CD4-positive, alpha-beta T cell (primary cell): ENCODE data around the gene NR1D1. TPM values are rescaled to one million over a fixed set of nuclear protein-coding genes. Genes with fewer than 3 reads are reported as not detected.
A peak's percentile ranks its signal among the peaks of the same experiment; 100 is the strongest.

Experiments
- ATAC-seq: fragments of 200-7000 bp; cut with Tn5 transposase; one replicate; pipeline ENCODE4 v1.10.0; 2022; ENCODE audit warnings: mild to moderate bottlenecking; ENCODE audit not compliant: poor library complexity
- CTCF ChIA-PET: fragments of 350-600 bp; sonication (Branson Sonifier 250); formaldehyde crosslinking; loops from one replicate; lab custom pipeline; 2021; ENCODE audit warnings: antibody characterized with exemption, inconsistent platforms; lab: Charles Lee
- POLR2A ChIA-PET: fragments of 350-600 bp; sonication (Branson Sonifier 250); formaldehyde crosslinking; loops from one replicate; lab custom pipeline; 2021; ENCODE audit warnings: antibody characterized with exemption, inconsistent platforms; lab: Charles Lee
- DNase-seq, 14 experiments: peaks; one replicate each; pipeline ENCODE4 v3.0.0-alpha.2; 2013 to 2020; ENCODE audit warnings: mixed read lengths in 2 of 14
- H3K27ac ChIP-seq, 2 donors: one replicate each; pipeline versions ENCODE4 v1.5.1 to v1.7.0; 2013; ENCODE audit warnings: low read length in 2 of 2, low read depth in 1 of 2, mild to moderate bottlenecking in 1 of 2
- H3K27me3 ChIP-seq, 2 experiments: 1 replicate in 1 of 2; 2 replicates in 1 of 2; pipeline versions ENCODE4 v1.6.1 to v1.7.0; 2013; ENCODE audit warnings: low read length in 2 of 2, control low read depth in 1 of 2, mild to moderate bottlenecking in 1 of 2, moderate library complexity in 1 of 2; ENCODE audit not compliant: insufficient read depth in 2 of 2, control insufficient read depth in 1 of 2
- H3K36me3 ChIP-seq: one replicate; pipeline ENCODE4 v1.6.1; 2013; ENCODE audit warnings: low read length, control low read depth; ENCODE audit not compliant: insufficient read depth
- H3K4me1 ChIP-seq: one replicate; pipeline ENCODE4 v1.6.1; 2013; ENCODE audit warnings: low read length, control low read depth; ENCODE audit not compliant: insufficient read depth
- H3K4me3 ChIP-seq: one replicate; pipeline ENCODE4 v1.5.1; 2013; ENCODE audit warnings: mild to moderate bottlenecking, low read length, moderate library complexity
- H3K9me3 ChIP-seq, 2 experiments: 1 replicate in 1 of 2; 2 replicates in 1 of 2; pipeline versions ENCODE4 v1.6.1 to v1.7.0; 2013; ENCODE audit warnings: low read length in 2 of 2, mild to moderate bottlenecking in 2 of 2, control low read depth in 1 of 2, moderate library complexity in 1 of 2; ENCODE audit not compliant: control insufficient read depth in 1 of 2, insufficient read depth in 1 of 2
- H3K27ac Mint-ChIP-seq: one replicate; pipeline ENCODE4 v1.8.0; 2020; ENCODE audit warnings: mixed read lengths
- H3K27me3 Mint-ChIP-seq: one replicate; pipeline ENCODE4 v1.8.0; 2021; ENCODE audit warnings: mixed read lengths
- H3K36me3 Mint-ChIP-seq: one replicate; pipeline ENCODE4 v1.8.0; 2021; ENCODE audit warnings: low read depth, mixed read lengths
- H3K4me1 Mint-ChIP-seq: one replicate; pipeline ENCODE4 v1.8.0; 2021; ENCODE audit warnings: low read depth, mixed read lengths
- H3K4me3 Mint-ChIP-seq: one replicate; pipeline ENCODE4 v1.8.0; 2020; ENCODE audit warnings: mild to moderate bottlenecking, mixed read lengths
- H3K9me3 Mint-ChIP-seq: one replicate; pipeline ENCODE4 v1.8.0; 2020; ENCODE audit warnings: mixed read lengths
- intact Hi-C, 2 experiments: fragments of 100-400 bp; cut with DNase I in 1 of 2; cut with micrococcal nuclease in 1 of 2; formaldehyde crosslinking; loops; one replicate each; pipeline versions ENCODE4 v1.15.1 to v1.9.0; 2023 to 2025; cut with DNase I, micrococcal nuclease
- total RNA-seq, 174 experiments: library from RNA in 2 of 174; stranded (reverse) in 2 of 174; gene quantifications; one replicate each; pipeline ENCODE4 v1.2.3 and lab custom pipeline; 2021 to 2026
- TF ChIP-seq, protein P1 (sequence below): fragments of 200-600 bp; IDR thresholded peaks from one replicate; pipeline ENCODE4 v1.8.0; 2022; ENCODE audit warnings: antibody characterized with exemption, mild to moderate bottlenecking

The NR1D1 gene
- total RNA-seq, 2 experiments from 2014 or later = 29.6 to 34.1 TPM

DNA sequence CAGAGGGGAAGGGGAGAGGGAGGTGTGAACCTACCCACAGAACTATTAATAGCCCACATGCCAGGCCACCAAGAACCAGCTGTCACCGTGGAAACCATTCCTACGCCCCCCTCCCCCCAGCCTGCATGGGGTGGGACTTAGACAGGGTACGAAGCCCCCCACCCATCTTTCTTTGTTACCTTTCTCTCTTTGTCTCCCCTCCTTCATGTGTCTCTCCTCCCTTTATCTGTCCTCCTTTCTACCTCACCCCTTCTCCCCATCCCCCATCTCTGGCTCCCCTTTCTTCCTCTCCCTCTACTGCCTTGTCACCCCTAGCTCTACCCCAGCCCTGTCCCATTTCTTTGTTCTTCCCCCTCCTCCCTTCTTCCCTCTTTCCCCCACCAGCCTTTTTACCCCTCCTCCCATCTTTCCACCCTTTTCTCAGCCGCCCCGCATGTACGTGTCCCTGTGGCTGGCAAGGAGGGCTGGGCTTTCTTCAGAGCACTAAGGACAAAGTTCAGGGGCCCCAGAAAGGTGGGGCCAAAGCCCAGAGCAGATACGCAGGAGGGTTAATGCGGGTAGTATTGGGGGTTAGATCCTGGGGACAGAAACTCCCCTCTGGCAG, 29.6 kb downstream of the NR1D1 start:
- Histone ChIP-seq H3K27me3 (no peaks in the 10 kb centered on the region), H3K36me3 (peaks cover 16% of the 10 kb centered on the region), H3K4me1 (peaks cover 81% of the 10 kb centered on the region), H3K4me3 (no peak overlapping the region), H3K9me3 (no peaks in the 10 kb centered on the region), H3K27ac (peak overlapping the region; percentile 32 to 73)
- intact Hi-C loops = no loop called here
- Mint-ChIP-seq H3K36me3 (peaks cover 12% of the 10 kb centered on the region), H3K4me3 (peak overlapping the region; percentile 54), H3K9me3 (no peaks in the 10 kb centered on the region), H3K27me3 (no peaks in the 10 kb centered on the region), H3K4me1 (peaks cover 83% of the 10 kb centered on the region), H3K27ac (peak overlapping the region; percentile 96)
- TF ChIP-seq, protein P1, sequence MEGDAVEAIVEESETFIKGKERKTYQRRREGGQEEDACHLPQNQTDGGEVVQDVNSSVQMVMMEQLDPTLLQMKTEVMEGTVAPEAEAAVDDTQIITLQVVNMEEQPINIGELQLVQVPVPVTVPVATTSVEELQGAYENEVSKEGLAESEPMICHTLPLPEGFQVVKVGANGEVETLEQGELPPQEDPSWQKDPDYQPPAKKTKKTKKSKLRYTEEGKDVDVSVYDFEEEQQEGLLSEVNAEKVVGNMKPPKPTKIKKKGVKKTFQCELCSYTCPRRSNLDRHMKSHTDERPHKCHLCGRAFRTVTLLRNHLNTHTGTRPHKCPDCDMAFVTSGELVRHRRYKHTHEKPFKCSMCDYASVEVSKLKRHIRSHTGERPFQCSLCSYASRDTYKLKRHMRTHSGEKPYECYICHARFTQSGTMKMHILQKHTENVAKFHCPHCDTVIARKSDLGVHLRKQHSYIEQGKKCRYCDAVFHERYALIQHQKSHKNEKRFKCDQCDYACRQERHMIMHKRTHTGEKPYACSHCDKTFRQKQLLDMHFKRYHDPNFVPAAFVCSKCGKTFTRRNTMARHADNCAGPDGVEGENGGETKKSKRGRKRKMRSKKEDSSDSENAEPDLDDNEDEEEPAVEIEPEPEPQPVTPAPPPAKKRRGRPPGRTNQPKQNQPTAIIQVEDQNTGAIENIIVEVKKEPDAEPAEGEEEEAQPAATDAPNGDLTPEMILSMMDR = no peak
- no peak for ATAC-seq
- ChIA-PET POLR2A (interaction anchor here (0.7 to 1.0 kb wide), 3 partner anchors 25 to 148 kb away, joined by 3 to 4 read pairs (median 4); partner anchors contain the start of gene WIPF2), CTCF (interaction anchor here (1.1 to 2.7 kb wide), 4 partner anchors 16 to 42 kb away, joined by 3 to 14 read pairs (median 4); partner anchors contain the start of gene MED24)
- peak in 2 of 14 experiments; percentile 11 to 14 for DNase-seq

DNA sequence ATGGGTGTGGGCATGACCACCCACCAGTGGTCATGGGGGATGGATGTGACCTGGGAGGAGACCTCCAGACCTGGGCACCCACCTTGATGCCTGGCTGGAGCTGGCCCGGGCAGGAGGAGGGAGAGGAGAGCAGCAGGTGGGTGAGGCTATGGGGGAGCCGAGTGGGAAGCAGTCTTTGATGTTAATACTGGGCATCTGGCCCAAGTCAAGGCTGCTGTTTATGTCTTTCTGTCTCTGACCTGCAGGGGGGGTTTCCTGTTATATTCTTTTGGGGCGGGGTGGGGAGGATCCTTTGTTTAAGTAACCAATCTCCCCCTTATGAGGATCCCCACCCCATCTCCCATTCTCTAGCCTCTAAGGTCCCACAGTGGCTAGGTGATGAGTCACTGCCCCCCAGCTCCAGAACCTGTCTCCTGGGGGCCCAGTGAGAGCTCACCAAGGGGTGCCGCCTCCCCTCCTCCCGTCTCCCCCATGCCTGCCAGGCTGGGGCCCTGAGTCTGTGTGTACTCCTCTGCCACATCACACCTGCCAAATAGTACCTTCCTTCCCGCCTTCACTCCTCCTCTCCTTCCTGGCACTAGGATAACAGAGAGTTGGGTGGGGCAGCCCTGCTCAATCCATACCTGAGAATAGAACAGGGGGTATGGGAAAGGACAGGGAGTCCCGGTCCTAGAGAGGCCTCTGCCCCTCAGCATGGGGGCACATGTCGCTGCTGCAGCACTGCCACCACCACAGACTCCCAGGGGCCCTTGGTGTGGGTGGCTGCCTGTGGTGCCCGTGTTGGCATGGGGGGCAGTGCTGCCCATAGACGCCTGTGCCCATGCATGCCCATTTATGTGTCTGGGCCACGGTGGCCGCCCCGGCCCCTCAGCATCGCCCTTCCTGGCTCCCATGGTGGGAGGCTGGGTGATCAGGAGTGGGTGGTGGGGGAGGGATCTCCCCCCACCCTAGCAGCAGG, 30.4 kb downstream of the NR1D1 start:
- ATAC-seq (peak; percentile 43), DNase-seq (peak in 9 of 14 experiments; percentile 28 to 73 (median 61))
- TF ChIP-seq, protein P1 = peak; percentile 21
- Mint-ChIP-seq H3K4me1 (peaks cover 83% of the 10 kb centered on the region), H3K9me3 (no peaks in the 10 kb centered on the region), H3K4me3 (peak overlapping the region; percentile 89), H3K27ac (peak overlapping the region; percentile 96), H3K27me3 (no peaks in the 10 kb centered on the region), H3K36me3 (peaks cover 10% of the 10 kb centered on the region)
- H3K27ac ChIP-seq = peak overlapping the region; percentile 73 to 74
- peaks cover 13% of the 10 kb centered on the region for H3K36me3 ChIP-seq
- intact Hi-C loops = no loop called here
- H3K4me1 ChIP-seq = peaks cover 81% of the 10 kb centered on the region
- H3K9me3 ChIP-seq = no peaks in the 10 kb centered on the region
- H3K4me3 ChIP-seq = peak overlapping the region; percentile 51
- ChIA-PET POLR2A (interaction anchor here (0.6 to 2.7 kb wide), 9 partner anchors 16 to 115 kb away, joined by 3 to 16 read pairs (median 6); partner anchors contain the start of genes CASC3, MED24, MSL1 and NR1D1), CTCF (interaction anchor here (0.9 to 2.7 kb wide), 9 partner anchors 16 to 149 kb away, joined by 3 to 14 read pairs (median 4); partner anchors contain the start of genes MED24, NR1D1 and WIPF2)
- no peaks in the 10 kb centered on the region for H3K27me3 ChIP-seq
